ENCODE measurements around the gene HOXC9.

HOXC9 gene

GRCh38 chr12:54033106-54033979 lies 33.4 kb downstream of the HOXC9 start (continued):
- TF ChIP-seq ZBTB11 (tag by site-specific recombination; conservative IDR thresholded peaks at IDR 0.05; ENCODE audit: low read depth) (peak; percentile 40; the same call in 1 of the 2 replicates), ZNF701 (tag by site-specific recombination; IDR thresholded peaks at IDR 0.05) (no peak), ZSCAN30 (tag by site-specific recombination; IDR thresholded peaks at IDR 0.05) (peak; percentile 100), ZNF362 (tag by site-specific recombination; IDR thresholded peaks at IDR 0.05) (peak; percentile 95), ZIC2 (tag by site-specific recombination; IDR thresholded peaks at IDR 0.05) (peak; percentile 79; the same call in 1 of the 2 replicates), KLF1 (tag by site-specific recombination; IDR thresholded peaks at IDR 0.05) (peak; percentile 88), ZNF677 (tag by site-specific recombination; IDR thresholded peaks at IDR 0.05) (no peak), ZFP3 (tag by site-specific recombination; IDR thresholded peaks at IDR 0.05; ENCODE audit: low read depth) (peak; percentile 29; the same call in 1 of the 2 replicates), GLIS2 (tag by site-specific recombination; IDR thresholded peaks at IDR 0.05) (peak; percentile 86), ZNF510 (tag by site-specific recombination; IDR thresholded peaks at IDR 0.05; ENCODE audit: insufficient replicate concordance) (no peak), ZNF121 (tag by site-specific recombination; IDR thresholded peaks at IDR 0.05) (peak; percentile 78), ZNF433 (tag by site-specific recombination; IDR thresholded peaks at IDR 0.05; ENCODE audit: low read depth) (no peak), PATZ1 (tag by site-specific recombination; IDR thresholded peaks at IDR 0.05) (peak; percentile 95), ZNF394 (tag by site-specific recombination; IDR thresholded peaks at IDR 0.05; ENCODE audit: borderline replicate concordance) (peak; percentile 76), ZNF398 (tag by site-specific recombination; IDR thresholded peaks at IDR 0.05) (peak; percentile 98), ZFHX2 (tag by site-specific recombination; conservative IDR thresholded peaks at IDR 0.05) (peak; percentile 40; the same call in 1 of the 2 replicates), PRDM6 (tag by site-specific recombination; IDR thresholded peaks at IDR 0.05) (peak; percentile 100), ZNF76 (tag by site-specific recombination; IDR thresholded peaks at IDR 0.05; ENCODE audit: borderline replicate concordance, low read depth) (peak; percentile 66), EGR2 (tag by site-specific recombination; IDR thresholded peaks at IDR 0.05; ENCODE audit: low read depth) (peak; percentile 5; the same call in 1 of the 2 replicates), ZNF16 (tag by site-specific recombination; IDR thresholded peaks at IDR 0.05; ENCODE audit: low read depth) (peak; percentile 38; the same call in 1 of the 2 replicates), ZNF350 (tag by site-specific recombination; IDR thresholded peaks at IDR 0.05) (no peak), TSHZ1 (tag by site-specific recombination; IDR thresholded peaks at IDR 0.05; ENCODE audit: borderline replicate concordance) (peak; percentile 99)

Measured in HEK293 (cell line).